GM13977 (cell line): ENCODE results near the gene MYOF.
A peak's percentile ranks its signal among the peaks of the same experiment; 100 is the strongest.

Source experiments
- DNase-seq: peaks from one replicate; pipeline ENCODE4 v3.0.0; 2012; ENCODE audit warnings: low spot score
- CTCF ChIP-seq: IDR thresholded peaks from 2 replicates; pipeline ENCODE4 v1.5.1; 2012; ENCODE audit warnings: mild to moderate bottlenecking, control low read depth; ENCODE audit not compliant: insufficient read depth; ENCODE audit errors: extremely low read depth, missing control alignments
- in situ Hi-C: fragments of 300-500 bp; cut with MboI; formaldehyde crosslinking; loops from one replicate; pipeline ENCODE4 v1.12.0; 2022; ENCODE audit warnings: low sequenced_read_pairs, low pct_unique_long_range_greater_than_20kb, mixed read lengths, inconsistent platforms; ENCODE audit not compliant: unreplicated experiment

The MYOF gene

GRCh38 chr10:93482145-93482834, at the start of gene MYOF:
Gene MYOF (minus strand): TSS chr10:93482334. CDS start chr10:93482194, 140 bp downstream.
- in situ Hi-C loops, result loop anchor here (25.0 kb wide), 1 partner anchor 395 kb away; no protein-coding TSS in a partner anchor
- peak; percentile 72 for TF ChIP-seq CTCF
- peak; percentile 75 for DNase-seq

- no peak for TF ChIP-seq CTCF
- in situ Hi-C loops, result no loop called here
- no peak for DNase-seq
Observed at GRCh38 chr10:93518531-93518930, 36.4 kb upstream of the MYOF start.

GRCh38 chr10:93516006-93516380, 33.9 kb upstream of the MYOF start:
- in situ Hi-C loops, result no loop called here
- DNase-seq, result no peak
- TF ChIP-seq CTCF, result no peak

DNA sequence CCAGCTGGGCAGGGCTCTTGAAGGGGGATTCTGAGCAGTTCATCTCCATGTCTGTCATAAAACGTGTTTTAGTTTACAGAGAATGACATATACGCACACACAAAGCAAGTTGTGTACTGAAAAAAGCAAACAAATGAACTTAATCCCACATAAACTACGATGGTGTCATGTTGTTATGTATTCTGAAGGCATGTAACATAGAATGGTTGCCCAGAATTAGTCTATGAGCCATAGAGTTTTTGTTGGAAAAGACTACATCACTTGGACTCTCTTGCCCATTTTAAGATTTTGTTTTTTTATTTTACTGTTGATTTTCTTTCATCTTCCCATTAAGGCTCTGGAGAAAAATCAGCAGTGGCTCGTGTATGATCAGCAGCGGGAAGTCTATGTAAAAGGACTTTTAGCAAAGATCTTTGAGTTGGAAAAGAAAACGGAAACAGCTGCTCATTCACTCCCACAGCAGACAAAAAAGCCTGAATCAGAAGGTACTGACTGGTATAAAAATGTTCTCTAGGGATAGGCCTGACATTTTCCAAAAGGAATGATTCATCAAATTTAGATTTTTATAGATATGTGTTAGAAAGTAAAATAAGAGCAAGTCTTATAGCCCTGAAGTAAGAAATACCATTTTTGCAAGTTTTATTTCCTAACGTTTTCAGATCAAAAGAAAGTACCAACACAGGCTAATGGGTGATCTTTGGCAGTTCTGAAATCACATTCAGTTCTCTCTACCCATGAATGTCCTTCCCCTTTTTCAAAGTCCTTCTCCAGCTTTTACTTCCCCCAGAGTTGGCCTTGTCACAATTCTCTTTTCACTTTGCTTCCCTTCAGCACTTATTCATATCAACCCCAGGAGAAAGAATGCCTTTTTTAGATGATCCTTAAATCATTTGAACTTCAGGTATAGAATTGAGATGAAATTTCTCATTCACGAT, 33.2 kb upstream of the MYOF start:
- in situ Hi-C loops, result no loop called here
- DNase-seq, result no peak

GRCh38 chr10:93514521-93514920, 32.4 kb upstream of the MYOF start:
- in situ Hi-C loops, result no loop called here
- no peak for TF ChIP-seq CTCF
- no peak for DNase-seq

More for the DNA sequence above, 33.2 kb upstream of the MYOF start:
- TF ChIP-seq CTCF, result no peak

- in situ Hi-C loops, result no loop called here
- DNase-seq, result no peak
- TF ChIP-seq CTCF, result no peak
Observed at GRCh38 chr10:93513091-93513490, 31.0 kb upstream of the MYOF start.
